Measurements from ENCODE around the gene CENPO.

Gene CENPO

DNA sequence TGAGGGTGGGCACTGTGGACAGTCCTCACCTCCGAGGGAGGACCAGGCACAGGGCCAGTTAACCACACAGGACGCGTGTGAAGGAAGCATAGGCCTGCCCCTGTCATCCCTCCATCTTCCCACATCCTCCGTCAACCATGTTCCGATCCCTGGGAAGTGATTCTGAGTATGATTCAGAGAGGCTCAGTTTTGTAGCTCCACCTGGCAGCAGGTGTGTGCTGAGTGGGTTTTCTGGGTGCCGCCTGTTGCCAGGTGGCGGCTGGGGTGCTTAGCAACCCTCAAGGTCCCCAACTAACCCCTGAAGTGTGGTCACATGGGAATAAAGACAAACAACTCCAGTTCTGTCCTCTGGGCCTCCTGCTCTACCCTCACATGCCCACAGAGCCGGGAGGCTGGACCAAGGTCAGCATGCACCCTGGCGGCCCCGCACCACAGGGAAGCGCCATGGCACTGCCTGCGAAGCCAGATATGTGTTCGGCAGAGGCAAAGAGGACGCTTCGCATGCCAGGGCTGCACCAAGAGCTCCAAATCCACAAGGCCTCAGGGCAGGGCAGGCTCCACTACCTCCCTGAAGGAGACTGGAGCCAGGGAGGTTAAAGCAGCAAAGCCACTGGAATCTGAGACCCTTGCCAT lies 66.9 kb downstream of the CENPO start:
- DNase-seq (ENCODE audit: low read depth in 2 of 2) = no peak

- no peak for DNase-seq (ENCODE audit: low read depth in 2 of 2)
These were observed 67.4 kb downstream of the CENPO start for GRCh38 chr2:24860631-24861030.

DNA sequence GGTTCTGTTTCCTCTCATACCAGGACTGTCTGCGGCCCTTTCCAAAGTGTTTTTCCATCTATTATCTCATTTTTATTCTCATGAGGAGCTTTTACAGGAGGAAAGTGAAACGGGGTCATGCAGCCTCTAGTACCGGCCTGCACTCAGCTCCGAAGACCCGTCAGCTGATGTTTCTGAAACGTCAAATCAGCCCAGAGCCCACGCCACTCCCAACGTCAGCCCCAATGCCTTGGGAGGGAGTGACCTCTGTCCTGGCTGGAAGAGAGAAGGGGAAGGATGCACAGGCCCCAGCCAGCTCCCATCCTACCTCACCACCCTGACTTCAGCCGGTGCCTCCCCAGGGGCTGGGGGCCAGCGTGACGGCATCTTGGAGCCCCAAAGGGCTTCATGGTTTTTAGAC lies 68.3 kb downstream of the CENPO start:
- no peak for DNase-seq (ENCODE audit: low read depth in 2 of 2)

GRCh38 chr2:24863641-24864040 lies 70.4 kb downstream of the CENPO start:
- DNase-seq (ENCODE audit: low read depth in 2 of 2) = no peak

- no peak for DNase-seq (ENCODE audit: low read depth in 2 of 2)
These were observed 73.7 kb downstream of the CENPO start for GRCh38 chr2:24866946-24867345.

DNA sequence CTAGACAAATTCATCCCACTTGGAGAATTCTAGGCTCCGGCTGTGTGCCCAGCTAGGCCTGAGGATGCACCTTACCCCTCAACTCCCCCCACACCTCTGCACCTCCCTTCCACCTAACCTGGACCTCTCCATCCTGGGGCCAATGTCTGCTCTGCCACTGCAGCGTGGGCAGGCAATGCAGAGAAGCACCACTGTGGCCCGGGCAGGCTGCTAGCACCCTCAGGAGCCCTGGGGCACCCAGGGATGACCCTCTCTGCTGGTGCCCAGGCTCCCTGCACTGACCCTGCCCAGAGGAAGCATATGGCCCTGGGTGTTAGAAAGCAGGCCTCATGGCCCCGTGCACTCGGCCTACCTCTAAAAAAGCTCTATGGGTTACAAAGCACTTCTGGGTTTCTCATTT lies 77.2 kb downstream of the CENPO start:
- DNase-seq (ENCODE audit: low read depth in 2 of 2) = no peak

DNA sequence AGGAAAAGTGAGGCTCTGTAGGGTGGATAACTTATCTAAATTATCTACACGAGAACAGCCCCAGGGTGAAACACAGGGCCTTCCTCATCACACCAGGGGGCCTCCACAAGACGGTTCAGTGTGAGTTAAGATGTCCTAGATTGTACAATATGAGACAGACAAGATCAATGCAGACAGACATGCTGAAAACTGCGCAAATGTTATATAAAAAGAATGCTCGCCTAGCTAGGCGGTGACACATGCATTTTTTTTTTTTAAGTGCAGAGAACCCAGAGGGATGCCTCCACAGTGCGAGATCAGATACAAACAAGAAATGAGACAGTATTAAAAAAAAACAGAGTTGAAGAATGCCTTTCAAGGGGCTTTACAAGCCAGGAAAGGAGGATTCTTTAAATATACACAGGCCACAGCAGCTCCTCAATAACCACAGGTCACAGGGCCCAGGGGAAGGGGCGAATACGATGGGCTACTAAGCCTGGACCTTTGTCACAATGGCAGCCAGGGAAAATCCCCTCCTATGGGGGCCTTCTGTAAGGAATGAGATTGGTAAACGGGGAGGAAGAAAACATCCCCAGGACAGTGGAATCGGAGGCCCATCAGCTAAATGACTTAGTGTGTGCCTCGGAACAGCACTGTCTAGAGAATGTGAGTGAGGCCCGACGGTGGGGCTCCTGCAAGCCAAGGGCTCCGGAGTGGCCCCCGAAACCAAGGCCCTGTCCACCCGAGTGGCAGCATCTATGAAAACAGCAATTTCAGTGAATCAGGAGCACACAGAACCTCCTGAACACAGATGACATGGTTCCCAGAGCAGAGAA lies 77.9 kb downstream of the CENPO start:
- no peak for DNase-seq (ENCODE audit: low read depth in 2 of 2)

DNA sequence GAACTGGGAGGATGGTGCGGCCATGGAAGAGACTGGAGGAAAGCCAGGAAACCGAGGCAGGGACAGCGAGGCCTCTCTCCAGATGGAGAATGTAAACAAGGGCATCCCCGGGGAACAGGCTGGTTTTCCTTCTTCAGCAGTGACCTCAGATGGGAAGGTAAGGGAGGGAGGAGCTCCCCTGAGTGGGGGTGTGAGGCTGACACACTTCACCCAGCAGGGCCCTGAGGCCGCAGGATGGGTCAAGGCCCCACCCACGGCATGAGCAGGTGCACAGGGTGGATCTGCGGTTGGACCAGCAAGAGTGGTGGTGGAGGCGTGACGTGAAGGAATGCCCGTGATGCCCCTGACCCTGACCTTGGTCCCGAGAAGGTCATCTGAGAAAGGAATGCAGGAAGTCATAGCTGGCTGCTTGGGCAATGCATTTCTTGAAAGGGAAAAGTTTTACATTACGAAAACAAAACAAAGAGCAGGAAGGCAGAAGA lies 78.7 kb downstream of the CENPO start:
- no peak for DNase-seq (ENCODE audit: low read depth in 2 of 2)

All from stimulated activated CD4-positive, alpha-beta T cell treated with anti-CD3 and anti-CD28 coated beads, Interleukin-12 subunit alpha, Interleukin-12 subunit beta, amount 100 ng/mL, for 24 hours (primary cell).